DMS114 treated with DMSO at 0.1 percent for 48 hours (cell line): Measurements from ENCODE around the gene FAM170B.

Experiments used
- DNase-seq: peaks from one replicate; lab custom pipeline; 2025; ENCODE audit not compliant: unreplicated experiment; lab: John Stamatoyannopoulos, UW

Gene FAM170B

DNA sequence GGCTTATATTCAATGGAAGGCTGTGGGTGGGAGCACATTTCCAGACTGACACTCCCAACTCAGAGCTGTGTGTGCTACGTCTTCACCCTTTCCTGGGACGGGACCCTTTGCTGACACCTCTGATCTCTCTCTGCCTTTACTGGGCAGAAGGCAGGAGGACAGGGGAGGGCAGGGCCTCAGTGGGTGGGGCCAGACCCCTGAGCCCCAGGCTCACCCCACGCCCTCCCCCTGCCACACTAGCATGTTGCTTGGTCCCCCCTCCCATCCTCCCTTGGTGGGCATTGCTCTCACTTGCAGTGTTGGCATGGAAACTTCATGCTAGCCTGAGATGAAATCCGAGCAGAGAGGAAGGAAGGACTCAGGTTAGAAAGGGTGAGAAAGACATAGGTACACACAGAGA lies 36.0 kb upstream of the FAM170B start:
- no peak for DNase-seq

DNA sequence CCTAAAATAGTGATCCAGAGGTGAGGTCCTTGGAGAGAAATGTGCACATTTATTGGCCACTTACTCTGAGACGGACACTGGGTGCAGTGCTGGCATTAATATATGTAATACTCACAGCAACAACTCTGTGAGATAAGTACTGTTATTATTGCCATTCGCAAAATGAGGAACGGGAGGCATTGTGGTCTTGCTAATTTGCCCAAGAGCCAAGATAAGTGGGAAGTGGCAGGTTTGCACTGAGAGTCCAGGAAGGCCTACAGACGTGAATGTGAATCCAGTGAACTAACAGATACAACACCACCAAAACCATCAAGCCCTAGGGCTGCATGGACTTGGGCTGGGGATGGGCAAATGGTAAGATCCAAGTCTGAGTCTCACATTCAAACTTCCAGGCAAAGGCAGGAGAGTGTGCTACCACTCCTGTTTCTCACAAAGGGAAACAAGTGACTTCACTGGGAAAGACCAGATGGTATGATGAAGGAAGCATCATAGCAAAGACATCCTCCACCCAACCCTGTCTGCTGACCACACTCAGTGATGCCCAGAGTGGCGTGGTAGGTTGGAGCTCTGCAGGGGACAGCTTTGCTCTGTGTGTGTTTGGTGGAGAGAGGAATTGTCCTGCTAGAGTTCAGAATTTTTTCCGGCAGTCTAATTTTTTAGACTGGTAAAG lies 35.1 kb upstream of the FAM170B start:
- no peak for DNase-seq

- DNase-seq, result no peak
These were observed 34.3 kb upstream of the FAM170B start for GRCh38 chr10:49168171-49168540.

DNA sequence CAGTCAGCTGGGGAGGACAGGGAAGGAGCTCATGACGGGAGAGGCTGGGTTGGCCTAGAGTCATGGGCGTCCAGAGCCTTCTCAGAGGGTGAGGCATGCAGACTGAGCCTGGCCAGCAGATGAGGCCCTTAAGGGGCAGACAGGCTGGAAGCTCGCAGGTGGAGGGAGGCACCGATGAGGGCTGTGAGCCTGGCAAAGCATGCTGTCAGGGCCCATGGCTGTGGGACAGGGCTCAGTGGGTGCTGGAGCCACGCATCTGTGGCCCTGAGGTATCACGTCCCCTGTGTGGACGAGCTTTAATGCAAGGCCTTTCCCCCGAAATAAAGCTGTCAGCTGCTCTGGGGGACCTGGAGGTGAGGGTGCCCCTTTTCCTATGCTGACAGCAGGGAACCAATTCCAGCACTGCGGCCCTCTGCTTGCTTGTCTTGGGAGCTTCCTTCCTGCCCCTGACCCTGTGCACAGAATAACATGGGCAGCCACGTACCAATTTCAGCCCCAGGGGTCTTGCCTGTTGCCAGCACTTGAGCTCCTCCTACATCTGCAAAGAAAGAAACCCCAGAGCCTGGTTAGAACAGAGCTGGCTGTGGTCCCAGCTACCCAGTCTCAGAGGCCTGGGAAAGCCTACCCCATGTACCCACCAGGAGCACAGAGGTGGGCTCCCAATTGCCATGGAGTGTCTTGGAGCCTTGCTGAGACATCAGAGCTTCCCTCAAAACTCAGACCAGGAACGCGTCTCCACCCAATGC lies 33.8 kb upstream of the FAM170B start:
- no peak for DNase-seq

DNA sequence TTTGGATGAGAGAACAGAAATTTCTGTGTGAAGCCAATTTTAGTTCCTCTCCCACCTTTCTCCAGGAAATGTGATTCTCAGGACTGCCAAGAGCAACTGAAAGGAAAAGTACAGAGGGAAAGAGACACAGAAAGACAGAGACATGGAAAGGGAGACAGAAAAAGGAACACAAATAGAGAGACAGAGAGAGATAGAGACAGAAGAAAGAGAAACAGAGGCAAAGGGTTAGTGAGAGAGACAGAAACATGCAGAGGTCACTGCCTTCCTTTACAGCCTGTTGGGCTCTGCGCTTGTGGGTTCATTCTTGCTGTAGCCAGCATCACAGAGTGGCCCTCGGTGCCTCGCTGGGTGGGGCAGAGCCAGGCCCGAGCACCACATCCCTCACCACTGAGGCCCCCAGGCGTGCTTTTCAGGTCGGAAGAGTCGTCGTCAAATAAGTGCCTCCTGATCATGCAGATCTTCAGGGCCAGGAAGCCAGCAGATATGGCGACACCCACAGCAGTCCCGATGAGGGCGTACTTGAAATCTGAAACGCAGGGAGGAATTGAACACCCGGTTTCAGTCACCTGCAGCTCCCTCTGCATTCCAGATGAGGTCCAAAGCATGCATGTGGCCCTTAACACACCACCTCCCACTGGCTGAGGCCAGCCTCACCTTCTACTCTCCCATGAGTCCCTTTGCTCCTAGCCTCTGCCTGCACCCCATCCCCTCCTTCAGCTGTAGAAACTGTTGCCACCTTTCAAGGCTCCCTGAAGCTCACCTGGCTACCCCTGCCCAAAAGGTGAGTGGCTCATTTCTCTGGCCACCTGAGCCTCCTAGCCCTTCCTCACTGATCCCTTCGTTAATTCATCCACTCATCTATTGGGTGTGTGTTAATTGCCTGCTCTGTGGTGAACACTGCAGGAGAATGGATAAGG lies 32.9 kb upstream of the FAM170B start:
- no peak for DNase-seq

- DNase-seq, result no peak
These were observed 32.1 kb upstream of the FAM170B start for GRCh38 chr10:49165821-49166483.

DNA sequence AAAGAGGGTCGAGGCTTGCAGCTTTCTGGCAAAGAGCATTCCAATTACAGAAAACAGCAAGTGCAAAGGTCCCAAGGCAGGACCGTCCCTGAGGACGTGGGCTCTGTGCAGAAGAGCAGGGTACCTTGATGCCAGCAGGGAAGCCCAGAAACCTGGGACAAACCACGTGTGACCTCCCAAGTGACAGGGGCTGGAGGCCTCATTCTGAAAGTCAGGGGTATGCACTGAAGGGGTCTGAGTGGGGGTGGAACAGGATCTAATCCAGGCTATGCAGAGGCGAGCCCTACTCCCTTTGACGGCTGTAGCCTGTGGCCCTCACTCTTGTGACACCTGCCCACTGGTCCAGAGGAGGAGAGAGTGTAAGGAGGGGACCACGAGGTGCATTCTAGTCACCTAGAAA lies 31.4 kb upstream of the FAM170B start:
- DNase-seq, result no peak

- DNase-seq, result no peak
These were observed 30.9 kb upstream of the FAM170B start for GRCh38 chr10:49164559-49165188.

DNA sequence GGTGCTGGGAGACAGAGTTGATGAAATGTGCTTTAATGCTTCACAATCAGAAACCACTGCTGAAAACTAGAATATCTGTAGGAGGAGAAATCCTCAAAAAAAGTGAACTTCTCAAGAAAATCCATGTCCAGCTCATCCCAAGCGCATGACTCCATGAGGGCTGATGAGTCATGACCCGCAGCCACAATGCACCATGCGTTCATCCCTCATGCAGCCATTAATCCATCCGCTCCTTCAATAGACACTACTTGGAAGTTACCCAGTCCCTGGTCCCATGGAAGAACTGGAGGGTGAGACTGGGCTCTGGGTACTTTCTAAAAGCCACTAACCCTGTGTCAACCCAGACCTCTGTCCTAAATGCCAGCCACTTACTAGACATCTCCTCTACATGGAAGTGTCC lies 29.9 kb upstream of the FAM170B start:
- DNase-seq, result no peak

DNA sequence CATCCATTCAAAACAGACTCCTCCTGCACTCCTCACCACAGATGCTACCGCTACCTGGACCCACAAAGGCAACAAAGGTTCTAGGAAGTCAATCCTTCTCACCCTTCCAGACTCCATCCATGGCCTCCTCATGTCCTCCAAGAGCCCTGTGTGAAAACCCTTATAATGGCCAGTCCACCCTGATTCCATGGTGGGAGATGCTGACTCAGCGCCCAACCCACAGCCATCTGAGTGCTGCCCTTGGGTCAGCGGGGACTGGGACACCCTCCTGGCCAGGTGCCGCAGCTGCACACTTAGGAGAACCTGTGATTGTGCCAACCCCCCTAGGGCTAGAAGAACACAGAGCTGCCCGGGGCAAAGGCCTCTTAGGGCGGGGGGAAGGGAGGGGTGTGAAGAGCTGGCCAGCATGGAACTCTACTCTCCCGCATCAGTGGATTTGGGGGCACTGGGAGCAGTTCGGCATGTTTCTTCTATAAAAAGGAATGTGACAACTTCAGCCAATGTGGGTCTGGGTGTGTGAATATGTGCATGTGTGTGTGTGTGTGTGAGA lies 29.0 kb upstream of the FAM170B start:
- DNase-seq, result no peak

- DNase-seq, result no peak
These were observed 28.2 kb upstream of the FAM170B start for GRCh38 chr10:49162063-49162462.

DNA sequence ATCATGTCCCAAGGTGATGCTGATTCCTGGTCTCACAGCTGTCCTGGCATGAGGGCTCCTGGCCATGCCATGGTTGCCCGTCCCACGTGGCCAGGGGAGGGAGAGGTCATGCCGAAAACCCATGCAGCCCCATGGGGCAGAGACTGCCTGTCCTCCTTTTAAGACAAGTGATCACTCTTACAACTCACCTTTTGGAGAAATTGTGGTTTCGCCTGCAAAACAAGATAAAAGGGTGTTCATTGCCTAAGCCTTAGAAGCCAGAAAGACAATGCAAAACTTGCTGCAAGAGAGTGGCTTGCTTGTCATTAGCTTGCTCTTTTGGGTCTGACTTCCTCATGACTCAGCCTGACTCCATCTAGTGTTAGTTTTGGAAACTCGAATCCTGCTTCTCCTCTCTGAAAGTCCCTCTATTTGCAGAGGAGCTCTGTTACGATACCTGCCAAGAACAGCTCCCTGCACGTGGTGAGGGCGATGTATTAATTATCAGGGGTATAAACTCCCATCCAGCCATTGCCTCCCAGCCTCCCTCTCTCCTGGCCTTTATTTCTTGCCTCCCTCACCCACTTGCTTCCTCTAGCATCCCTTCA lies 27.7 kb upstream of the FAM170B start:
- DNase-seq, result peak; percentile 53

DNA sequence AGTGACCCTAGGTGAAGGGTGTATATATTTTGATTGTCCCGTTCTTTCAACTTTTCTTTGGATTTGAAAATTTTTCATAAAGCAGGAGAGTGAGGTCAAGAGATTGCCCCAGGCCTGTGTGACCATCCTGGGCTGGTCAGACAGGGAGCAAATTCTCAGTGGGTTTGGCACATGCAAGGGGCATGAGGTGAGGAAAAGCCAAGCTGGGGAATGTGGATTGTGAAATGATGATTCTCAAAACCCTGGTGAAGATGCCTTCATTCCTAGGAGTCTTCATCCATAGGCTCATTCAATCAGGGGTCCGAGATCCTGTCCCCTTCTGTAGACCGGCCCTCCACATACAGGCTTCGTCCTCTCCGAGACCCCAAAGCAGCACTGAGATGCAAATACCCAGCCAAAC lies 27.0 kb upstream of the FAM170B start:
- no peak for DNase-seq

DNA sequence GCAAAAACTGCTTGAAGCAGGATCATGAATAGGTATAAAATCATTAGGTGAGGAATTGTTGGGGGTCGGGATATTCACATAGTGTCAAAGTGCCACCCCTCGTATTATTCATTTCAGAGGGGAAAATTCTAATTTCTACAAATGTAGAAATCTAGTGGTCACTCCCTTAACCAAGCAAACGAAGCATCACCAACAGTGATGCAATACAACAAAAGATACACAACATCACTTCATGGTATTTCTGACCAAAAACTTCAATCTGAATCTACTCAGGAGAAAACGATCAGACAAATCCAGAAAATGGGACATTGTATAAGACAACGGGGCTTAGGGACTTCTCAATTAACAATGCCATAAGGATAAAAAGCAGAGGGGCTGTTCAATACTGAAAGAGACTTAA lies 26.3 kb upstream of the FAM170B start:
- DNase-seq, result no peak

DNA sequence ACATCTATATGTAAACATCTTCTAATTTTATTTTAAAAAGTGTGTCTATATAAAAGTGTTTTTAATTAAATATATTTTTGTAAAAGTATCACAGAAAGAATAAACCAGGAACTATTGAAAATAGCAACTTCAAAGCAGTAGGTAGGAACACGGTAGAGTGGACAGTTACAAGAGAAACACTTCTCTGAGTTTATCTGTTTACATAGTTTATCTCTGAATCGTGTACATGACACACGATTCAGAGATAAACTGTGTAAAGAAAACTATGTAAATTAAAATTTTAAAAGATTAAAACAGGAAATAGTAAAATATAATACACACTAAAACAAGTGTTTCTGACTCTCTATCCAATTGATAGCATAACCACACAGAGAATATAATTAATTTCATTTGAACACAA lies 25.1 kb upstream of the FAM170B start:
- DNase-seq, result no peak

DNA sequence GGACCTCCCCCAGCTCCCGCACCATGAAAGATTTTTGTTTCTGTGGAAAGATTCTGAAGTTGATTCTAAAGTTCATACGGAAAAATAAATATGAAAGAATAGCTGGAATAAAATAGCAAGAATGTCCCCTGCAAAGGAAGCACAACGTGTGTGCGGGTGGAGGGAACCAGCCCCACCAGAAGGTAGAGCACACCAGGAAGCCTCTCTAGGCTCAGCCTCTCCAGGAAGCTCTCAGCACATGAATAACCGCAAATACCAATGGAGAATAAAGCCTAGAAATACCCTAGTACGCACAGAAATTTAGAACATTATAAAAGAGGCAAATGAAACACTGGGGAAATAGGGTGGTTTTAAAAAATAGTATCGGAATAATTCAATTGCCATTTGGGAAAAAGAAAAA lies 24.6 kb upstream of the FAM170B start:
- DNase-seq, result no peak

DNA sequence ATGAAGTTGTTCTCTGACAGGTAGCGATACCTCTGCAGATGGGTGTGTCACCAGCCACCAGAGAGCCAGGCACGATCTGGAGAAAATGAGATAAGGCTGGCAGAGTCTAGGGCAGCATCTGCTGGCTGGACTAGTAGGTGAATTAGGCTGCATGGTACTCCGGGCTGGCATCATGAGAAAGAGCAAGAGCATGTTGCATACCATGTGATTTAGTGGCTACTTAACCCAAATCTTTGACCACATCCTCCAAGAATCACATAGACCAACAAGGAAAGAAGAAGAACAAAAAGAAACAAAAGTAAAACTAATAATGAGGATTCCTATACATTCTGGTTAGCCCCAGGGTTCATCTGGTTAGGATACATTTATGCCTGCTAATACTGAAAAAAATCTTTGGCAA lies 23.4 kb upstream of the FAM170B start:
- DNase-seq, result no peak

- DNase-seq, result no peak
These were observed 20.8 kb upstream of the FAM170B start for GRCh38 chr10:49154641-49155040.

DNA sequence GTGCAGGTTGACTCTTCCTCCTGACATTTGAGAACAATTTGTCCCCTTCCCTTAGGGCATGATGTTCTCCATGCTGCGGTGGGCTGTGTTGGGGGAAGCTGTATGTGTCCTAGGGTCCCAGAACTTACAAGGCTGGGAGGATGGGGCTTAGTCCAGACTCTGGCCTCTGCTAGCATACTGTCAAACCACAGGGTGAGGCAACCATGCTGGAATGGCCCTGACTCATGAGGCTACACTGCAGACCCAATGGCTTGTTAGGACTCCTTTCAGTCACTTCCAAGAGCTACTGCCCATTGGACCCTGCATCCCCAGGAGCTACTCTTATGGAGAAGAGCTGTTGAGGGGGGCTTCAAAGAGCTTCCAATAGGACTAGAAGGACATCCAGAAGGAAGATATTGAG lies 20.1 kb upstream of the FAM170B start:
- no peak for DNase-seq

DNA sequence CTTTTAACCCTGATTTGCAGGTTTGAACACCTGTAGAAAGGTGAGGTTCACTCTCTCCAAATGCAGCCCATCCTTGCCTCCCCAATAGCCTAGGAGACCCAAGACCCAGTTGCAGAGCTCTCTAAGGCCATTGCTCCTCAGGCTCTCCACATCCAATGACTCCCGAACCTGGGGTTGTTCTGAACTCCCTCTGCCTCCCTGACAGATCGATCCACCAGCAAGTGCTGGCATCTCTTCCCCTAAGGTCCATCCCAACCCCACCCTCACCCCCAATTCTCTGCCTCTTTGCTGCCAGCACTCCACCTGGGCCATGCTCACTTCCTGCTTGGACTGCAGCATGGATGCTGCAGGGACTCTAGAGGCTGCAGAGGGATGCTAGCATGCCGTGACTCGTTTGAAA lies 19.3 kb upstream of the FAM170B start:
- no peak for DNase-seq
